PFSK-1 (cell line): ENCODE measurements around the gene MRGPRG.

Source experiments
- FOXP2 ChIP-seq: optimal IDR thresholded peaks from 2 replicates; pipeline ENCODE3; 2011; ENCODE audit warnings: borderline replicate concordance, control low read depth, inconsistent platforms; ENCODE audit not compliant: insufficient read depth; ENCODE audit errors: extremely low read length, extremely low read depth
- POLR2AphosphoS5 ChIP-seq: IDR thresholded peaks from 2 replicates; pipeline ENCODE4 v1.6.1; 2012; ENCODE audit warnings: low read depth, mild to moderate bottlenecking, control low read depth, low read length, moderate library complexity
- REST ChIP-seq, 2 experiments: IDR thresholded peaks; 2 replicates each; pipeline versions ENCODE4 v1.6.1 to v1.8.0; 2011 to 2012; ENCODE audit warnings: low read depth in 2 of 2, low read length in 2 of 2, control low read depth in 1 of 2, inconsistent platforms in 1 of 2, mild to moderate bottlenecking in 1 of 2, moderate library complexity in 1 of 2; ENCODE audit not compliant: insufficient read depth in 1 of 2
- SIN3A ChIP-seq: IDR thresholded peaks from 2 replicates; pipeline ENCODE4 v1.6.1; 2012; ENCODE audit warnings: mild to moderate bottlenecking, low read length, moderate library complexity, borderline replicate concordance; ENCODE audit not compliant: insufficient read depth
- TAF1 ChIP-seq: IDR thresholded peaks from 2 replicates; pipeline ENCODE4 v1.6.1; 2012; ENCODE audit warnings: low read length, control low read depth, borderline replicate concordance; ENCODE audit not compliant: insufficient read depth

Gene MRGPRG

GRCh38 chr11:3206156-3206921, 12.3 kb downstream of the MRGPRG start:
- TF ChIP-seq FOXP2 (no peak), REST (IDR thresholded peaks at IDR 0.05; ENCODE audit: insufficient read depth in 1 of 2, low read depth in 2 of 2, low read length in 2 of 2) (no peak), POLR2AphosphoS5 (no peak), SIN3A (no peak), TAF1 (no peak)

GRCh38 chr11:3205261-3206155, 13.1 kb downstream of the MRGPRG start:
- TF ChIP-seq TAF1 (no peak), FOXP2 (no peak), POLR2AphosphoS5 (no peak), REST (IDR thresholded peaks at IDR 0.05; ENCODE audit: insufficient read depth in 1 of 2, low read depth in 2 of 2, low read length in 2 of 2) (no peak), SIN3A (no peak)

- TF ChIP-seq POLR2AphosphoS5 (no peak), SIN3A (no peak), TAF1 (no peak), FOXP2 (no peak)
Measured at GRCh38 chr11:3204141-3205015, 14.2 kb downstream of the MRGPRG start.

GRCh38 chr11:3203221-3204043, 15.2 kb downstream of the MRGPRG start:
- TF ChIP-seq POLR2AphosphoS5 = no peak
- no peak for TF ChIP-seq TAF1
- TF ChIP-seq SIN3A = no peak
- no peak for TF ChIP-seq REST (IDR thresholded peaks at IDR 0.05; ENCODE audit: insufficient read depth in 1 of 2, low read depth in 2 of 2, low read length in 2 of 2)
- no peak for TF ChIP-seq FOXP2

- no peak for TF ChIP-seq FOXP2
- no peak for TF ChIP-seq SIN3A
- TF ChIP-seq REST (IDR thresholded peaks at IDR 0.05; ENCODE audit: insufficient read depth in 1 of 2, low read depth in 2 of 2, low read length in 2 of 2) = no peak
- TF ChIP-seq POLR2AphosphoS5 = no peak
- TF ChIP-seq TAF1 = no peak
Measured at GRCh38 chr11:3202759-3203158, 15.9 kb downstream of the MRGPRG start.
